Skeletal muscle satellite cell (primary cell): ENCODE results near the gene CPLANE1. TPM values are rescaled to one million over a fixed set of nuclear protein-coding genes. Genes with fewer than 3 reads are reported as not detected.

ENCODE experiments used
- small RNA-seq: library from RNA; depleted of rRNA; stranded (forward); fragments of <200 nt; gene quantifications from one replicate; pipeline ENCODE3, GENCODE V24; 2012

The CPLANE1 gene

Small RNAs within 50 kb of the gene (small RNA-seq; reads per million reads assigned to genes)
- gene C8orf59P2 = not detected
